HG02943 (cell line): ENCODE data around the gene ANOS1.

Experiments used
- ATAC-seq: cut with Tn5 transposase; IDR thresholded peaks from one replicate; pipeline ENCODE4 v1.9.1; 2021; ENCODE audit warnings: mild to moderate bottlenecking, low read depth, moderate library complexity; ENCODE audit not compliant: unreplicated experiment

ANOS1 gene

GRCh38 chrX:8720136-8720535, 11.8 kb downstream of the ANOS1 start:
- no peak for ATAC-seq

GRCh38 chrX:8717354-8717753, 14.6 kb downstream of the ANOS1 start:
- no peak for ATAC-seq

GRCh38 chrX:8714164-8714563, 17.8 kb downstream of the ANOS1 start:
- no peak for ATAC-seq

DNA sequence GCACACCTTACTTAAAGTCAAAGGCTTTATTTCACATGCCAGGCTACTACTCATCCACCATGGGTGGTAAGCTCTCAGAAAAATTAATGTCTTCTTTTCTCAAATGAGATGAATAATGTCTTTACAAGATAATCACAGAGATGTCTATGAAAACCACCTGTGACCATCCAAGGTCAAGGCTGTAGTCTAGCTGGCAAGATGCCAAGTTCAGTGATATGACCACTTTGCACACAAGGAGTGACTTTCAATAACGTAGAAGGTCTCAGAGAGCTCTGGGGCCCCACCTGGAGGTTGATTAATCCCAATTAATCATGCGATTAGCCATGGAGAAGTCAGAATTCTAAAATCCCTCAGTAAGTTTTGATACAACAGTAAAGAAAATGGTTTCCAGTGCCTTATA, 20.5 kb downstream of the ANOS1 start:
- no peak for ATAC-seq

DNA sequence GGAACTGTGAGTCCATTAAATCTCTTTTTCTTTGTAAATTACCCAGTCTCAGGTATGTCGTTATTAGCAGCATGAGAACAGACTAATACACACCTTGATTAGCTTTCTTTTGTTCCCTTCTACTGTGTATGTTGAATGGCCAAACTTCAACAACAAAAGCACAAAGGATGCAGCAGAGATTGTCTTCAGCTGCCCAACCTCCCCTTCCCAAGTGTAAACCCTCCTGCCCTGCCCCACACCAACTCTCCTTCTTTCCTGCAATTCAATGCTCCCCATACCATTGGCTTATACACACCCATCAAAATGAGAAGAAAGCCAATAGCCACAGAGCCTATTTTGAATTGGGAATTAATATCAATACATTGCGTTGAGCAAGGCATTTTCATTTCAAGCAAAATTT, 27.8 kb downstream of the ANOS1 start:
- no peak for ATAC-seq

- no peak for ATAC-seq
These were observed 39.1 kb downstream of the ANOS1 start for GRCh38 chrX:8692871-8693270.

- ATAC-seq = no peak
These were observed 42.5 kb downstream of the ANOS1 start for GRCh38 chrX:8689473-8689872.

GRCh38 chrX:8688776-8689175, 43.2 kb downstream of the ANOS1 start:
- no peak for ATAC-seq

DNA sequence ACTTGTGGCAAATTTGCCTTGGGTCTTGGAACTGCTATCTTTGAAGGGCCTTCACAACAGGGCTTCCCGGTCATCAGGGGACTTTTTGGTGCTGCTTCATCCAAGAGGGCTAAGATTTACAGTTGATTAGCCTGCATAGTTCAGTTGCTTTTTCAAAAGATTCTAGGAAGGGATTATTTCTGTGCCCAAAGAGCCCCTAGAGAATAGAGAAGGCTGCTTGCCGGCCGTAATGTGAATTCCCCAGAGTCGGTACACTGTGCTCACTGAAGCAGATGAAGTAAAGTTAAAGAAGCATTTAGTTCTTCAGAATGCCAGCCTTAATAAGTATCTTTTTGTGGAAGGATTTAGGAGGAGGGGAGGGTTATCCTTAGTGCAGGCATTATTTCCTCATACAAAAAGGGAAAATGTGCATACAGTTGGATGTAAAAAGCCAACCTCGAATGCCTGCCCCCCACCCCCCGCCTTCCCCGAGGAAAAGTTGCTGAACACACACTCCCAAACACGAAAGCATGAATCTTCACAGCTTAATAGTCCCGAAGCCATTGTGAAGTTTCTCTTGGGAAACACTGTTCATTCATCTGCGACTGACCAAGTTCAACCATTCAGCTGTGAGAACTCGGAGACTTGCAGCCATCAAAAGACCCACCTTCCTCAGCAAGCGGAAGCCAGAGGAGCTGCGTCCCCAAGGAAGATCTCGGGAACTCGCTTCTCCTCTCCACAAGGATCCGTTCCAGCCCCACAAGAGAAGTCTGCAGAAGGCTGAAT, 47.6 kb downstream of the ANOS1 start:
- no peak for ATAC-seq

DNA sequence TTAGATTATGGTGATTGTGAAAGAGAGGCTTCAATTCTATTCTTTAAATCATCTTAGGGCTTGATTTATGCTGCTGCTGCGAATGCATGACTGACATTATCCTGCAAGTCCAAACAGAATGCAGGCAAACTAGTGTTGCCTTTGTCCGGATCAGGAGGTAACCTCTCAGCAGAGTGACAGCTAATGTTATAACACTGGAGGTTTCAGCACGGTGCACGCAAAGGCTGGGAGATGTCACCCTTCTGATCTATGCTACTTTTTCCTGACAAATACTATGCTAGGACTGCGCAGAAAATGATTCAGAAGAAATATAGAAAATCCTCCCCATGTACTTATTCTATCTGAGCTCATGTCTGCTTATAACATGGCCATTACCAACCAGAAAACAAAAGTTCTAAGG, 48.2 kb downstream of the ANOS1 start:
- no peak for ATAC-seq

DNA sequence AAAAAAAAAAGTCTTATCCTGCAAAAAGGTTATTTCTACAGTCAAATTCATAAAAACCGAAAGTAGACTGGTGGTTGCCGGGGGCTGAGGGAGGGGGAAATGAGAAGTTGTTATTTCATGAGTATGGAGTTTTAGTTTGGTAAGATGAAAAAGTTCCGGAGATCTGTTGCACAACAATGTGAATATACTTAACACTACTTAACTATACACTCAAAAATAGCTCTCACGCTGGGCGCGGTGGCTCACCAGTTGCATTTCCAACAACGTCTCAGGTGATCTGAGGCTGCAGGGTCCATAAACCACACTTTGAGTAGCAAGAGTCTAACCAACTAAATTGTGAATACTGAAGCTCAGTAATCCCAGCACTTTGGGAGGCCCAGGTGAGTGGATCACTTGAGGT, 52.4 kb downstream of the ANOS1 start:
- no peak for ATAC-seq

- ATAC-seq = no peak
These were observed 56.8 kb downstream of the ANOS1 start for GRCh38 chrX:8675006-8675630.

GRCh38 chrX:8673201-8673600, 58.7 kb downstream of the ANOS1 start:
- no peak for ATAC-seq

DNA sequence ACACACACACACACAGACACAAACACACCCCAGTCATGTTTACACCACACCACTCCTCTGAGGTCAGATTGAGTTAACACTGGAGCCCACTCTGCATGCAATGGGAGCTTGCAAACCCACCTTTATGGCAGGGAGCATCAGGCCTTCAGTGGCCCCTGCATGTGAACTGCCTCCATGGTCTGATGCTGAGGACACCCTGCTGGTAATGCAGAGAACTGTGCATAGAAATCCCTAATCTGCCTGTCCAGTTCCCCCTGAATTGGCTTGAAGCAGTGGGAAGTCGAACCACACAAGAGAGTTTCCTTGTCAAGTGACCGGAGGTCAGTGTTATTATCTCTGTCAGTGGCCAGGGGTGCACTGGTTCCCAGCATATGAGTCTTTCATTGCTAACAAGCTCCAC, 59.8 kb downstream of the ANOS1 start:
- ATAC-seq = no peak

GRCh38 chrX:8668813-8669212, 63.1 kb downstream of the ANOS1 start:
- no peak for ATAC-seq

- ATAC-seq = no peak
These were observed 68.6 kb downstream of the ANOS1 start for GRCh38 chrX:8663325-8663724.

DNA sequence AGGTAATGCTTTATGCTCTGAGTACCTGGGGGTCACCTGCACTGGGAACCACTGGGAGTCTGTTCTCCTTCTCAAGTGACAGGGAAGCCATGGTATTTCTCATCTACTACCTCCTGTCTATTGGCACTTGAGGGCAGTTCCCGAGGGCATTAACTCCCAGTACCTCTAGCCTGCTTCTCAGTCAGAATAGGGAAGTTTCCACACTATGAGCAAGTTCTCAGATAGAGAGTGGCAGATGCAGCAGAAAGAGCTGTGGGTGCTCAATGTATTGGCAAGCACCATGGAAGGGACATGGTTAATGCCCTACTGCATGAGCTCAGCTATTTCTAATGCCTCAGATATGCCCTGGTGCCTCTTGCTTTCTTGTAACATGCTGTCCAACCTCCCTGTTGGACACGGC, 74.1 kb downstream of the ANOS1 start:
- ATAC-seq = no peak

GRCh38 chrX:8653956-8654355, 78.0 kb downstream of the ANOS1 start:
- no peak for ATAC-seq

- ATAC-seq = no peak
These were observed 82.0 kb downstream of the ANOS1 start for GRCh38 chrX:8649969-8650368.

DNA sequence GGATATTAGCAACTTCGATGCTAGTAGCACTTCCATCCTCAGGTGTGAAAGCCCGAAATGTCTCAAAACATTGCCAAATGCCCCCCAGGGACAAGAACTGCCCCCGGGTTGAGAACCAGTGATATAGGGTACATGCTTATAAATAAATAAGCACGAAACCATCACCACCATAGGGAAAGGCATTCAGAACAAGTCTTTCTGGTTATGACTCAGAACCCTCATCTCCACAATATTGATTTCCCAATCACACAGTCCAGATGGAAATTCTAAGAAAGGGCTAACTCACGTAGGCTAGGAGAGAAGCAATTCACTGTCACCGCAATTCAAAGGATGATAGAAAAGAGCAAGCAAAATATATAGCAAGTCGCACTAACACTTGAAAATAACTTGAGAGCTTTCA, 84.8 kb downstream of the ANOS1 start:
- ATAC-seq = no peak

DNA sequence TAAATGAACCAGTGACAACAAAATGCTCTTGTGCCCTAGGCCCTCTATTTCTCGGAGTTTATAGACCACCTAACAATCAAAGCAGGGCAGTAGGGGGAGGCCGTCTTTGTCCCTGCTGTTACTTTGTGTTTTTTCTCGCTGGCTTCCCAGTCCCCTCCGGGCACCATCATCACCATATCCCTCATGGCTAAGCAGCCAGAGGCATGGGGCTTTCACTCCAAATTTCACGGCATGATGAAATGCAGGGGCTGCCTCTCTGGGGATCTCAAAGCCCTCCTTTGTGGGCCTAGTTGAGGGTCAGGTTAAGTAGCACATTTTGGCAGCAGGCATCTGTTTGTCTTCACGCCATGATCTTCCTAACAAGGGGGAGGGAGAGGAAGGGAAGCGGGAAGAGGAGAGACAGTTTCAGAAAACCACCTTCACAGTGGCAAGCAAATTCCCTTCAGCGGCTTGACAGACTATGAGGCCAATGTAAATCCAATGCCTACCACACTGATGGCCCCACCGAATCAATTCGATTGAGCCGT, 91.9 kb downstream of the ANOS1 start:
- ATAC-seq = no peak

DNA sequence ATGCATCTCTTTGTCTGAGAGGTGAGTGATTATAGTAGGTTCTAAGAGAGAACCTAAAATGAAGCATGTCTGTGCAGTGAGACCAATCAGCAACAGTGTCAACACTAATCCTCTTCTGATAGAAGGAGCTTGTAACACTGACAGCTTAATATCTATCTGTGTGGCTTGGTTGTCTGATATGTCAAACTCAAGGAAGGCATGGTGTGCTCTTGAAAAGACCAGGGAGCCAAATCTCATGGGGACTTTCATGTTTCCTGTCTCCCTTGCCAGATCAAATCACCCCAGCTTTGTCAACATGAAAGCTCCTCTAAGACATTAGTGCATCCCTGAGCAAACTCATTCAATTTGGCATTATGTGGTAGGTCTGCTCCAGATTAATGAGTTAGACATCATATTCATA, 95.4 kb downstream of the ANOS1 start:
- no peak for ATAC-seq
